ENCODE measurements around the gene PTGES2. TPM values are rescaled to one million over a fixed set of nuclear protein-coding genes. Genes with fewer than 3 reads are reported as not detected.

PTGES2 gene
- total and polyA plus RNA-seq, 2 experiments from 2014 or later, result 59.7 to 124 TPM

DNA sequence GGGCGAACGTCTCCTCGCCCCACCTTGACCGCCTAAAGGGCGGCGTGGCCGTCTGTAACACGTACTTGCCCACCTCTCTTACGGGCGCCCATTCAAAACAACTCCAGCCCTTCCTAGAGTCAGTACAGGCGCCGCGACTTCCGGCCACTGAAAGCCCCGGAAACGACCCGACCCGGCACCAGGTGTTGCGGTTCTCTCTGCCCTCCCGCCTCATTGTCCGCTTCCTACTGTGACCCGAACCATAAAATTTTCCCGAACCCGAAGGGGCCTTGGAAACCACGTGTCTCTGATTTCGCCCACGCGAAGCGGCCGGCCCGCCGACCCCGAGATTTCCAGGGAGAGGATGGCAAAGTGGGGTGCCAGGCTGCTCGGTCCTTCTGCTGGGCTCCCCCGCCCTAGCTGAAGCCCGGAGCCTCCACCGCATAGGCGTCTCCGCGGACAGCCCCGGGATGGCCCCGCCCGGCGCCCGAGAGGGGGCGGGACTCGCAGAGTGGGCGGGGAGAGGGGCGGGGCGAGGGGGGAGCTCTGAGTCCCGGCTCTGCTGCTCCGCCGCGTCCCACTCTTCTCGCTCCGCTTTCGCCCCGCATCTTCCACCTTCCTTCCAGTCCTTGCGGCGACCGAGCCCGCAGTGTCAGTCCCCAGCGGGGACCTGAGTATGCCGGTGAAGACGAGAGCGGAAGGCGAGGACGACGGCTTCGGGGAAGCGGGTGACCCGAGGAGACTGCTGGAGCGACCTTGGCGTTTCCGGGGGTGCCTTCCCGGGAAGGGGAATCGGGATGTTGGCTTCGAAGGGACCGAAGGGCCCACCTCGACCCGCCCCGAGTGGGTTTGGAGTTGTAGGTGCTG lies 684 bp upstream of the PTGES2 start:
- Histone ChIP-seq H2AFZ (peak overlapping the region; percentile 97), H3K27ac (ENCODE audit: low read depth) (peak overlapping the region; percentile 98), H3K9me2 (ENCODE audit: insufficient read depth) (no peaks in the 10 kb centered on the region), H3K27me3 (ENCODE audit: insufficient read depth) (no peaks in the 10 kb centered on the region), H4K20me1 (replicated peaks; ENCODE audit: insufficient read depth) (peaks cover 4% of the 10 kb centered on the region), H3F3A (replicated peaks; ENCODE audit: low read depth) (peaks cover 5% of the 10 kb centered on the region; the same call in 1 of the 2 replicates), H3K4me1 (ENCODE audit: insufficient read depth) (peaks cover 12% of the 10 kb centered on the region; the same call in 1 of the 2 replicates), H3K4me2 (peak overlapping the region; percentile 98), H3K36me3 (ENCODE audit: insufficient read depth) (0 out of 2 replicates have a peak, but pooled peaks cover 4% of the 10 kb centered on the region), H3K79me2 (replicated peaks; ENCODE audit: insufficient read depth) (peaks cover 25% of the 10 kb centered on the region), H3K4me3 (peak overlapping the region; percentile 94)
- H3K4me1 Mint-ChIP-seq, result peaks cover 17% of the 10 kb centered on the region
- H3K9me3 Mint-ChIP-seq, result peaks cover 15% of the 10 kb centered on the region
- peak overlapping the region; percentile 98 for H3K4me3 Mint-ChIP-seq
- DNase-seq (ENCODE audit: low spot score), result peak; percentile 95
- TF ChIP-seq POLR2AphosphoS5 (IDR thresholded peaks at IDR 0.05; ENCODE audit: low read depth) (peak; percentile 87), ZNF331 (CRISPR knock-in tag; IDR thresholded peaks at IDR 0.05; ENCODE audit: low read depth) (no peak), STAT1 (IDR thresholded peaks at IDR 0.05; ENCODE audit: unreplicated experiment) (no peak), NANOG (IDR thresholded peaks at IDR 0.05; ENCODE audit: borderline replicate concordance) (no peak), CREB1 (CRISPR knock-in tag; IDR thresholded peaks at IDR 0.05; ENCODE audit: low read depth) (no peak)
- TF ChIP-seq, protein P1, sequence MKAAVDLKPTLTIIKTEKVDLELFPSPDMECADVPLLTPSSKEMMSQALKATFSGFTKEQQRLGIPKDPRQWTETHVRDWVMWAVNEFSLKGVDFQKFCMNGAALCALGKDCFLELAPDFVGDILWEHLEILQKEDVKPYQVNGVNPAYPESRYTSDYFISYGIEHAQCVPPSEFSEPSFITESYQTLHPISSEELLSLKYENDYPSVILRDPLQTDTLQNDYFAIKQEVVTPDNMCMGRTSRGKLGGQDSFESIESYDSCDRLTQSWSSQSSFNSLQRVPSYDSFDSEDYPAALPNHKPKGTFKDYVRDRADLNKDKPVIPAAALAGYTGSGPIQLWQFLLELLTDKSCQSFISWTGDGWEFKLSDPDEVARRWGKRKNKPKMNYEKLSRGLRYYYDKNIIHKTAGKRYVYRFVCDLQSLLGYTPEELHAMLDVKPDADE (IDR thresholded peaks at IDR 0.05), result peak; percentile 40; the same call in 1 of the 2 replicates
- TF ChIP-seq, protein P2, sequence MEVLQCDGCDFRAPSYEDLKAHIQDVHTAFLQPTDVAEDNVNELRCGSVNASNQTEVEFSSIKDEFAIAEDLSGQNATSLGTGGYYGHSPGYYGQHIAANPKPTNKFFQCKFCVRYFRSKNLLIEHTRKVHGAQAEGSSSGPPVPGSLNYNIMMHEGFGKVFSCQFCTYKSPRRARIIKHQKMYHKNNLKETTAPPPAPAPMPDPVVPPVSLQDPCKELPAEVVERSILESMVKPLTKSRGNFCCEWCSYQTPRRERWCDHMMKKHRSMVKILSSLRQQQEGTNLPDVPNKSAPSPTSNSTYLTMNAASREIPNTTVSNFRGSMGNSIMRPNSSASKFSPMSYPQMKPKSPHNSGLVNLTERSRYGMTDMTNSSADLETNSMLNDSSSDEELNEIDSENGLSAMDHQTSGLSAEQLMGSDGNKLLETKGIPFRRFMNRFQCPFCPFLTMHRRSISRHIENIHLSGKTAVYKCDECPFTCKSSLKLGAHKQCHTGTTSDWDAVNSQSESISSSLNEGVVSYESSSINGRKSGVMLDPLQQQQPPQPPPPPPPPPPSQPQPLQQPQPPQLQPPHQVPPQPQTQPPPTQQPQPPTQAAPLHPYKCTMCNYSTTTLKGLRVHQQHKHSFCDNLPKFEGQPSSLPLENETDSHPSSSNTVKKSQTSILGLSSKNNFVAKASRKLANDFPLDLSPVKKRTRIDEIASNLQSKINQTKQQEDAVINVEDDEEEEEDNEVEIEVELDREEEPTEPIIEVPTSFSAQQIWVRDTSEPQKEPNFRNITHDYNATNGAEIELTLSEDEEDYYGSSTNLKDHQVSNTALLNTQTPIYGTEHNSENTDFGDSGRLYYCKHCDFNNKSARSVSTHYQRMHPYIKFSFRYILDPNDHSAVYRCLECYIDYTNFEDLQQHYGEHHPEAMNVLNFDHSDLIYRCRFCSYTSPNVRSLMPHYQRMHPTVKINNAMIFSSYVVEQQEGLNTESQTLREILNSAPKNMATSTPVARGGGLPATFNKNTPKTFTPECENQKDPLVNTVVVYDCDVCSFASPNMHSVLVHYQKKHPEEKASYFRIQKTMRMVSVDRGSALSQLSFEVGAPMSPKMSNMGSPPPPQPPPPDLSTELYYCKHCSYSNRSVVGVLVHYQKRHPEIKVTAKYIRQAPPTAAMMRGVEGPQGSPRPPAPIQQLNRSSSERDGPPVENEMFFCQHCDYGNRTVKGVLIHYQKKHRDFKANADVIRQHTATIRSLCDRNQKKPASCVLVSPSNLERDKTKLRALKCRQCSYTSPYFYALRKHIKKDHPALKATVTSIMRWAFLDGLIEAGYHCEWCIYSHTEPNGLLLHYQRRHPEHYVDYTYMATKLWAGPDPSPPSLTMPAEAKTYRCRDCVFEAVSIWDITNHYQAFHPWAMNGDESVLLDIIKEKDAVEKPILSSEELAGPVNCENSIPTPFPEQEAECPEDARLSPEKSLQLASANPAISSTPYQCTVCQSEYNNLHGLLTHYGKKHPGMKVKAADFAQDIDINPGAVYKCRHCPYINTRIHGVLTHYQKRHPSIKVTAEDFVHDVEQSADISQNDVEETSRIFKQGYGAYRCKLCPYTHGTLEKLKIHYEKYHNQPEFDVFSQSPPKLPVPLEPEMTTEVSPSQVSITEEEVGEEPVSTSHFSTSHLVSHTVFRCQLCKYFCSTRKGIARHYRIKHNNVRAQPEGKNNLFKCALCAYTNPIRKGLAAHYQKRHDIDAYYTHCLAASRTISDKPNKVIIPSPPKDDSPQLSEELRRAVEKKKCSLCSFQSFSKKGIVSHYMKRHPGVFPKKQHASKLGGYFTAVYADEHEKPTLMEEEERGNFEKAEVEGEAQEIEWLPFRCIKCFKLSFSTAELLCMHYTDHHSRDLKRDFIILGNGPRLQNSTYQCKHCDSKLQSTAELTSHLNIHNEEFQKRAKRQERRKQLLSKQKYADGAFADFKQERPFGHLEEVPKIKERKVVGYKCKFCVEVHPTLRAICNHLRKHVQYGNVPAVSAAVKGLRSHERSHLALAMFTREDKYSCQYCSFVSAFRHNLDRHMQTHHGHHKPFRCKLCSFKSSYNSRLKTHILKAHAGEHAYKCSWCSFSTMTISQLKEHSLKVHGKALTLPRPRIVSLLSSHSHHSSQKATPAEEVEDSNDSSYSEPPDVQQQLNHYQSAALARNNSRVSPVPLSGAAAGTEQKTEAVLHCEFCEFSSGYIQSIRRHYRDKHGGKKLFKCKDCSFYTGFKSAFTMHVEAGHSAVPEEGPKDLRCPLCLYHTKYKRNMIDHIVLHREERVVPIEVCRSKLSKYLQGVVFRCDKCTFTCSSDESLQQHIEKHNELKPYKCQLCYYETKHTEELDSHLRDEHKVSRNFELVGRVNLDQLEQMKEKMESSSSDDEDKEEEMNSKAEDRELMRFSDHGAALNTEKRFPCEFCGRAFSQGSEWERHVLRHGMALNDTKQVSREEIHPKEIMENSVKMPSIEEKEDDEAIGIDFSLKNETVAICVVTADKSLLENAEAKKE (CRISPR knock-in tag; IDR thresholded peaks at IDR 0.05), result no peak
- peak; percentile 75 for ATAC-seq
- H3K27ac Mint-ChIP-seq, result peak overlapping the region; percentile 99
- H3K27me3 Mint-ChIP-seq (ENCODE audit: insufficient read depth, low read depth, poor library complexity), result peaks cover 24% of the 10 kb centered on the region
- H3K36me3 Mint-ChIP-seq (ENCODE audit: low read depth), result peaks cover 33% of the 10 kb centered on the region

All from GM23338 (cell line).